GM12891 (cell line): Measurements from ENCODE around the gene SCD5.

Experiments used
- POLR2A ChIP-seq: IDR thresholded peaks from 2 replicates; pipeline ENCODE4 v1.6.1; 2011; ENCODE audit warnings: low read depth, low read length, control low read depth
- POLR2AphosphoS5 ChIP-seq: IDR thresholded peaks from 2 replicates; pipeline ENCODE4 v1.6.1; 2011; ENCODE audit warnings: low read depth, low read length, control low read depth
- SPI1 ChIP-seq: IDR thresholded peaks from 2 replicates; pipeline ENCODE4 v1.6.1; 2011; ENCODE audit warnings: low read depth, low read length, control low read depth
- TAF1 ChIP-seq: IDR thresholded peaks from 2 replicates; pipeline ENCODE4 v1.6.1; 2011; ENCODE audit warnings: low read depth, low read length, control low read depth

GRCh38 chr4:82753725-82754410, 44.7 kb downstream of the SCD5 start:
- TF ChIP-seq POLR2AphosphoS5 (no peak), POLR2A (no peak), TAF1 (no peak), SPI1 (no peak)
